Neural cell (in vitro differentiated cells): ENCODE data around the gene THRSP.

ENCODE experiments used
- CTCF ChIP-seq: fragments of 450-650 bp; IDR thresholded peaks from 2 replicates; pipeline ENCODE4 v1.5.1; 2014; ENCODE audit warnings: antibody characterized with exemption, mild to moderate bottlenecking, moderate library complexity; ENCODE audit not compliant: poor library complexity, severe bottlenecking
- EP300 ChIP-seq: fragments of 450-650 bp; conservative IDR thresholded peaks from 2 replicates; pipeline ENCODE4 v1.6.1; 2014; ENCODE audit warnings: antibody characterized with exemption, mild to moderate bottlenecking, moderate library complexity; ENCODE audit not compliant: poor library complexity, severe bottlenecking
- EZH2 ChIP-seq: fragments of 200-600, 300-800 bp; shearing (Covaris generic), sonication (generic); IDR thresholded peaks from 2 replicates; pipeline ENCODE4 v1.6.1; 2014; ENCODE audit warnings: antibody characterized with exemption, low read length, borderline replicate concordance, mild to moderate bottlenecking; ENCODE audit not compliant: insufficient read depth, poor library complexity, severe bottlenecking
- POLR2AphosphoS5 ChIP-seq: IDR thresholded peaks from 2 replicates; pipeline ENCODE4 v1.6.1; 2012
- RAD21 ChIP-seq: fragments of 450-650 bp; conservative IDR thresholded peaks from 2 replicates; pipeline ENCODE4 v1.6.1; 2014; ENCODE audit warnings: antibody characterized with exemption, mild to moderate bottlenecking, moderate library complexity
- REST ChIP-seq: IDR thresholded peaks from 2 replicates; pipeline ENCODE4 v1.6.1; 2012; ENCODE audit warnings: borderline replicate concordance
- SMC3 ChIP-seq: fragments of 450-650 bp; conservative IDR thresholded peaks from 2 replicates; pipeline ENCODE4 v1.6.1; 2014; ENCODE audit warnings: antibody characterized with exemption, mild to moderate bottlenecking, moderate library complexity; ENCODE audit not compliant: poor library complexity

- TF ChIP-seq CTCF (no peak), EZH2 (no peak), EP300 (no peak), SMC3 (no peak), POLR2AphosphoS5 (no peak), RAD21 (no peak), REST (no peak)
These were observed 45.7 kb downstream of the THRSP start for GRCh38 chr11:78109081-78110015.
